IMR-90 (cell line): ENCODE data around the gene RHBDD2.

Experiments
- CEBPB ChIP-seq: IDR thresholded peaks from 2 replicates; pipeline ENCODE4 v1.6.1; 2012; ENCODE audit warnings: low read depth, low read length, improper control_type of control experiment
- CHD1 ChIP-seq: IDR thresholded peaks from 2 replicates; pipeline ENCODE4 v1.6.1; 2012; ENCODE audit warnings: low read depth, low read length, improper control_type of control experiment
- CTCF ChIP-seq: conservative IDR thresholded peaks from 2 replicates; pipeline ENCODE4 v1.5.1; 2012; ENCODE audit warnings: mild to moderate bottlenecking, low read depth, low read length, improper control_type of control experiment
- ELK1 ChIP-seq: fragments of 150-350 bp; IDR thresholded peaks from 2 replicates; pipeline ENCODE4 v1.6.1; 2016; ENCODE audit warnings: low read depth, mild to moderate bottlenecking, low read length, moderate library complexity, borderline replicate concordance
- FOS ChIP-seq: fragments of 150-350 bp; IDR thresholded peaks from 2 replicates; pipeline ENCODE4 v1.6.1; 2016; ENCODE audit warnings: low read depth, low read length
- MAZ ChIP-seq: IDR thresholded peaks from 2 replicates; pipeline ENCODE4 v1.6.1; 2012; ENCODE audit warnings: low read depth, mild to moderate bottlenecking, low read length, improper control_type of control experiment, moderate library complexity, borderline replicate concordance
- MXI1 ChIP-seq: IDR thresholded peaks from 2 replicates; pipeline ENCODE4 v1.6.1; 2012; ENCODE audit warnings: low read depth, mild to moderate bottlenecking, low read length, moderate library complexity, borderline replicate concordance
- NFE2L2 ChIP-seq: fragments of 150-350 bp; IDR thresholded peaks from 2 replicates; pipeline ENCODE4 v1.6.1; 2016; ENCODE audit warnings: low read depth, mild to moderate bottlenecking, low read length
- POLR2A ChIP-seq: IDR thresholded peaks from 2 replicates; pipeline ENCODE4 v1.6.1; 2012; ENCODE audit warnings: mild to moderate bottlenecking, low read depth, low read length
- RAD21 ChIP-seq: IDR thresholded peaks from 2 replicates; pipeline ENCODE4 v1.6.1; 2012; ENCODE audit warnings: low read length, improper control_type of control experiment
- RCOR1 ChIP-seq: IDR thresholded peaks from 2 replicates; pipeline ENCODE4 v1.6.1; 2012; ENCODE audit warnings: mild to moderate bottlenecking, low read length, improper control_type of control experiment; ENCODE audit not compliant: insufficient replicate concordance
- RFX5 ChIP-seq: IDR thresholded peaks from 2 replicates; pipeline ENCODE4 v1.8.0; 2012; ENCODE audit warnings: low read depth, mild to moderate bottlenecking, low read length, moderate library complexity
- SMC3 ChIP-seq: fragments of 150-350 bp; IDR thresholded peaks from 2 replicates; pipeline ENCODE4 v1.6.1; 2016; ENCODE audit warnings: low read depth, mild to moderate bottlenecking, antibody characterized with exemption, low read length, moderate library complexity
- USF2 ChIP-seq: fragments of 150-350 bp; IDR thresholded peaks from 2 replicates; pipeline ENCODE4 v1.6.1; 2017; ENCODE audit warnings: mild to moderate bottlenecking, antibody characterized with exemption, low read length, low read depth

GRCh38 chr7:75879771-75880184 lies 944 bp downstream of the RHBDD2 start:
- no peak for TF ChIP-seq POLR2A
- TF ChIP-seq CTCF: no peak
- no peak for TF ChIP-seq CHD1
- no peak for TF ChIP-seq MXI1
- TF ChIP-seq USF2: no peak
- TF ChIP-seq RAD21: no peak
- no peak for TF ChIP-seq MAZ
- TF ChIP-seq CEBPB: peak; percentile 92
- TF ChIP-seq NFE2L2: no peak
- no peak for TF ChIP-seq SMC3
- no peak for TF ChIP-seq RCOR1
- no peak for TF ChIP-seq ELK1
- no peak for TF ChIP-seq RFX5
- no peak for TF ChIP-seq FOS
